Limb (tissue), 2 donors: ENCODE data around the gene RAPGEF5.

Experiments used
- DNase-seq, 2 donors: peaks; one replicate each; pipeline ENCODE4 v3.0.0-alpha.2; 2016; ENCODE audit errors: extremely low spot score in 2 of 2

The RAPGEF5 gene

GRCh38 chr7:22317632-22318031 is 39.3 kb downstream of the RAPGEF5 start:
- DNase-seq: no peak

GRCh38 chr7:22316914-22317313 is 40.0 kb downstream of the RAPGEF5 start:
- no peak for DNase-seq

- no peak for DNase-seq
Observed at GRCh38 chr7:22307816-22308215, 49.1 kb downstream of the RAPGEF5 start.

GRCh38 chr7:22305706-22306105 is 51.2 kb downstream of the RAPGEF5 start:
- DNase-seq: no peak

GRCh38 chr7:22302951-22303423 is 54.0 kb downstream of the RAPGEF5 start:
- DNase-seq: no peak

GRCh38 chr7:22302193-22302592 is 54.8 kb downstream of the RAPGEF5 start:
- DNase-seq: no peak

GRCh38 chr7:22301790-22302189 is 55.2 kb downstream of the RAPGEF5 start:
- no peak for DNase-seq

- no peak for DNase-seq
Observed at GRCh38 chr7:22300839-22301238, 56.1 kb downstream of the RAPGEF5 start.

- no peak for DNase-seq
Observed at GRCh38 chr7:22296916-22297315, 60.0 kb downstream of the RAPGEF5 start.

- DNase-seq: no peak
Observed at GRCh38 chr7:22296265-22296566, 60.7 kb downstream of the RAPGEF5 start.

GRCh38 chr7:22295402-22296264 is 61.3 kb downstream of the RAPGEF5 start:
- DNase-seq: no peak

- no peak for DNase-seq
Observed at GRCh38 chr7:22292531-22292930, 64.4 kb downstream of the RAPGEF5 start.

- no peak for DNase-seq
Observed at GRCh38 chr7:22291977-22292376, 65.0 kb downstream of the RAPGEF5 start.

- no peak for DNase-seq
Observed at GRCh38 chr7:22288202-22288601, 68.8 kb downstream of the RAPGEF5 start.

GRCh38 chr7:22287412-22287811 is 69.5 kb downstream of the RAPGEF5 start:
- DNase-seq: no peak

GRCh38 chr7:22286436-22286835 is 70.5 kb downstream of the RAPGEF5 start:
- DNase-seq: no peak

GRCh38 chr7:22281481-22281880 is 75.5 kb downstream of the RAPGEF5 start:
- no peak for DNase-seq

- DNase-seq: no peak
Observed at GRCh38 chr7:22280031-22280430, 76.9 kb downstream of the RAPGEF5 start.

GRCh38 chr7:22278660-22279059 is 78.3 kb downstream of the RAPGEF5 start:
- no peak for DNase-seq

GRCh38 chr7:22277375-22277774 is 79.6 kb downstream of the RAPGEF5 start:
- no peak for DNase-seq

- DNase-seq: no peak
Observed at GRCh38 chr7:22275661-22276060, 81.3 kb downstream of the RAPGEF5 start.

- no peak for DNase-seq
Observed at GRCh38 chr7:22271311-22271710, 85.6 kb downstream of the RAPGEF5 start.

- DNase-seq: no peak
Observed at GRCh38 chr7:22270371-22270770, 86.6 kb downstream of the RAPGEF5 start.

- no peak for DNase-seq
Observed at GRCh38 chr7:22269963-22270362, 87.0 kb downstream of the RAPGEF5 start.
